Measurements from ENCODE around the gene NUDT3.

GRCh38 chr6:34338811-34339210 is 53.7 kb downstream of the NUDT3 start:
- TF ChIP-seq, protein P1, sequence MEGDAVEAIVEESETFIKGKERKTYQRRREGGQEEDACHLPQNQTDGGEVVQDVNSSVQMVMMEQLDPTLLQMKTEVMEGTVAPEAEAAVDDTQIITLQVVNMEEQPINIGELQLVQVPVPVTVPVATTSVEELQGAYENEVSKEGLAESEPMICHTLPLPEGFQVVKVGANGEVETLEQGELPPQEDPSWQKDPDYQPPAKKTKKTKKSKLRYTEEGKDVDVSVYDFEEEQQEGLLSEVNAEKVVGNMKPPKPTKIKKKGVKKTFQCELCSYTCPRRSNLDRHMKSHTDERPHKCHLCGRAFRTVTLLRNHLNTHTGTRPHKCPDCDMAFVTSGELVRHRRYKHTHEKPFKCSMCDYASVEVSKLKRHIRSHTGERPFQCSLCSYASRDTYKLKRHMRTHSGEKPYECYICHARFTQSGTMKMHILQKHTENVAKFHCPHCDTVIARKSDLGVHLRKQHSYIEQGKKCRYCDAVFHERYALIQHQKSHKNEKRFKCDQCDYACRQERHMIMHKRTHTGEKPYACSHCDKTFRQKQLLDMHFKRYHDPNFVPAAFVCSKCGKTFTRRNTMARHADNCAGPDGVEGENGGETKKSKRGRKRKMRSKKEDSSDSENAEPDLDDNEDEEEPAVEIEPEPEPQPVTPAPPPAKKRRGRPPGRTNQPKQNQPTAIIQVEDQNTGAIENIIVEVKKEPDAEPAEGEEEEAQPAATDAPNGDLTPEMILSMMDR (IDR thresholded peaks at IDR 0.05; ENCODE audit: low read length), result no peak
- no peak for TF ChIP-seq EZH2phosphoT487 (IDR thresholded peaks at IDR 0.05; ENCODE audit: low read length)
